22Rv1 (cell line): ENCODE measurements around the gene MBD2.
A peak's percentile ranks its signal among the peaks of the same experiment; 100 is the strongest.

Experiments used
- H3K27ac ChIP-seq: fragments of 450-650 bp; 2 replicates; pipeline ENCODE4 v1.5.1; 2017
- ZFX ChIP-seq: fragments of 450-650 bp; IDR thresholded peaks from 2 replicates; pipeline ENCODE4 v1.6.1; 2017; ENCODE audit warnings: antibody characterized with exemption, borderline replicate concordance
- TF ChIP-seq, protein P1 (sequence below): fragments of 450-650 bp; IDR thresholded peaks from 2 replicates; pipeline ENCODE4 v1.5.1; 2017; ENCODE audit warnings: mild to moderate bottlenecking

MBD2 gene

DNA sequence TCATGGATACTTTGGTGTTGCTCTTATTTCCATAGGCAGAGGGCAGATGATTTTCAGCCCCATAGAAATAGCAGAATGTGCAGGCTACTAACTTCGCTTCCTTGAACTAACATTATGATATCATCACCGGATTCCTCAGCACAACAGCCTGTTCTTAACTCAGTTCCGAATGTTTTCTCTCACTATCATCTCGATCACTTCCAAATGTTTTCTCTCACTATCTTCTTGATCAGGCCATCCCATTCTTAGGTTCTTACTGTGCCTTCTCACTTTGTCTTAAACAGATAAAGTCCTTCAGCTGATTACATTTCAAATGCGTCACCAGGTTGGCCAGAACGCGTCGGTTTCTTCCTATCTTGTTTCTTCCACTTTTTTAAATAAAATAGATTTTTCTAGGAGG, 11.4 kb upstream of the MBD2 start:
- TF ChIP-seq ZFX, result no peak
- TF ChIP-seq, protein P1, sequence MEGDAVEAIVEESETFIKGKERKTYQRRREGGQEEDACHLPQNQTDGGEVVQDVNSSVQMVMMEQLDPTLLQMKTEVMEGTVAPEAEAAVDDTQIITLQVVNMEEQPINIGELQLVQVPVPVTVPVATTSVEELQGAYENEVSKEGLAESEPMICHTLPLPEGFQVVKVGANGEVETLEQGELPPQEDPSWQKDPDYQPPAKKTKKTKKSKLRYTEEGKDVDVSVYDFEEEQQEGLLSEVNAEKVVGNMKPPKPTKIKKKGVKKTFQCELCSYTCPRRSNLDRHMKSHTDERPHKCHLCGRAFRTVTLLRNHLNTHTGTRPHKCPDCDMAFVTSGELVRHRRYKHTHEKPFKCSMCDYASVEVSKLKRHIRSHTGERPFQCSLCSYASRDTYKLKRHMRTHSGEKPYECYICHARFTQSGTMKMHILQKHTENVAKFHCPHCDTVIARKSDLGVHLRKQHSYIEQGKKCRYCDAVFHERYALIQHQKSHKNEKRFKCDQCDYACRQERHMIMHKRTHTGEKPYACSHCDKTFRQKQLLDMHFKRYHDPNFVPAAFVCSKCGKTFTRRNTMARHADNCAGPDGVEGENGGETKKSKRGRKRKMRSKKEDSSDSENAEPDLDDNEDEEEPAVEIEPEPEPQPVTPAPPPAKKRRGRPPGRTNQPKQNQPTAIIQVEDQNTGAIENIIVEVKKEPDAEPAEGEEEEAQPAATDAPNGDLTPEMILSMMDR, result no peak
- H3K27ac ChIP-seq, result peak overlapping the region; percentile 26

DNA sequence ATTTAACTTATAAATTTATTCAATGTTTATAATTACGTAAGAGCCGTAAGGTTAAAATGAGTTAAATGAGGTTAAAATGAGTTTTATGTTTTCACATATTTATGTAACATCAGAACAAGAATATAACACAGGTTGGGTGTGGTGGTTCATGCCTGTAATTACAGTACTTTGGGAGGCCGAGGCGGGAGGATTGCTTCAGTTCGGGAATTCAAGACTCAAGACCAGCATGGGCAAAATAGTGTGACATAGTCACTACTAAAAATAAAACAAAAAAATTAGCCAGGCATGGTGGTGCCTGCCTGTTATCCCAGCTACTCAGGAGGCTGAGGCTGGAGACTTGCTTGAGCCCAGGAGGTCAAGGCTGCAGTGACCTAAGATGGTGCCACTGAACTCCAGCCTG, 9.3 kb upstream of the MBD2 start:
- TF ChIP-seq ZFX, result no peak
- TF ChIP-seq, protein P1, result no peak
- H3K27ac ChIP-seq, result no peak overlapping the region

DNA sequence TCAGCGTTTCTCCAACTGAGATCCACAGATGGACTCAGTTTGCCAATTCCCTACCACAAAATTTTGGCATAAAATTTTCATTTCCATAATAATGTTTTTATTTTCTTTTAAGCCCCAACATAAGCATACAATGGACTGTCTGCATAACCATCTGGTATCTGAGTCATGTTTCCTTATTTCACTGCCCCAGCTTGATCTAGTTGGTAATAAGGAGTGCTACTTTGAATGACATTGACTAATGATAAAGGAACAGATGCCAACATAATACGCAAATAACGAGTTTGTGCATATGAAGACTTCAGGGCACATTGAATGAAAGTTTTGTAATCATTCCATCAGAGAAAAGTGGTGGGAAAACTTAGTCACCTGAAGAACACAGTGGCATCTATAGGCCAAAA, 8.8 kb upstream of the MBD2 start:
- TF ChIP-seq, protein P1, result no peak
- TF ChIP-seq ZFX, result no peak
- no peak overlapping the region for H3K27ac ChIP-seq

DNA sequence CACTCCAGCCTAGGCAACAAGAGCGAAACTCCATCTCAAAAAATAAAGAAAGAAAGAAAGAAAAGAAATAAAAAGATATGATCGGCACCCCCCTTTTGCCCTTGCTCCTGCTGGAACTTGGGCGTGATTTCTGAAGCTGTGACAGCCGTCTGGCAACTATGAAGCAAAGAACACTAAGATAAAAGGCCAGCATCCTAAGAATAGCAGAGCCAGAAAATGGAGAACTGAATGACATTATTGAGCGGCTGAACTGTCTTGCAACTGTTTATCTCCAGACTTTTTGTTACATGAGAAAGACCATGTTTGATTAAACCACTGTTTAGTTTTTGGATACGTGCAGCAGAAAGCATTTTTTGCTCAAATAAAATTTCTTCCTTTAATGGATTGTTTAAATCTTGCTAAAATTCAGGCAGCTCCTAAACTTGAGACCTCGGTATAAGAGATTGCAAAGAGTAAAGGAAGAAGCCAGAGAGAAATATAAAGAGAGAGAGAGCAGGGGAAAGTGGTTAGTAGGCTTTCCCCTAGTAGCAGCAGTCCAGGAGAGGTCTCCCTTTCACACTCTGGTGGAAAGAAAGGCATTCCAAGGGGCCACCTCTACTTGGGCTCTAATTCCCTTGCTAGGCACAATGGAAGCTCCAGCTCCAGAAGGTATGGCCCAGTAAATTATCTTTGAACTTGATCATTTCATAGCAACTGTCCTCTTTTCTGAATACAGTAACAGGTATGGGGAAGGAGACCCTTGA, 8.2 kb upstream of the MBD2 start:
- no peak overlapping the region for H3K27ac ChIP-seq
- no peak for TF ChIP-seq ZFX
- TF ChIP-seq, protein P1, result no peak

DNA sequence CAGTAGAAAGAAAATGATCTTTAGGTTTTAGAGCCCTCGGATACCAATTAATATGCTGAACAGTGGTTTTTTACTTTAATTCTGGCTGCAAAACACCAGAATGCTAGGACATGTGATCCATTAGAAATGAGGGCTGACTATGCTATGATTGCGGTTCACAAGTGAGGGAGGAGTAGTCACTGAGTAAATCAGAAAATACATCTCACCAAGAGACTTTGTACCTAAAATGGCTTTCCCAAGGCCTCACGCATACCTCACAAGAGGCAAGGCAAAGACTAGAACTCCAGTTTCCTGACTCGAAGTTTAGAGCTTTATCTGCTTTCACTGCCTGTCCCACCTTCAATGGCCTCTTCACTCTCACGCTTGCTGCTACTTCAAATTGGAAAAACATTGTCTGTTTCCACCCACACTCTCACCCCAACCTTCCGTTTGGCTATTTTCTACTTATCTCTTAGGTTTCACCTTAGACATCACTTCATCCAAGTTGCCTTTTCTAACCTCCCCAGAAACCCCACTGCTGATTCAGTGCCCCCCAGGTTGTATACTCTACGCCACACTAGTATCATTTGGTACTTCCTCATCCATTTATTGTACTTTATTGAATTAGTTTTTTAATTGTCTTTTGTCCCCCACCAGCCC, 5.1 kb upstream of the MBD2 start:
- TF ChIP-seq, protein P1, result no peak
- no peak for TF ChIP-seq ZFX
- no peak overlapping the region for H3K27ac ChIP-seq

DNA sequence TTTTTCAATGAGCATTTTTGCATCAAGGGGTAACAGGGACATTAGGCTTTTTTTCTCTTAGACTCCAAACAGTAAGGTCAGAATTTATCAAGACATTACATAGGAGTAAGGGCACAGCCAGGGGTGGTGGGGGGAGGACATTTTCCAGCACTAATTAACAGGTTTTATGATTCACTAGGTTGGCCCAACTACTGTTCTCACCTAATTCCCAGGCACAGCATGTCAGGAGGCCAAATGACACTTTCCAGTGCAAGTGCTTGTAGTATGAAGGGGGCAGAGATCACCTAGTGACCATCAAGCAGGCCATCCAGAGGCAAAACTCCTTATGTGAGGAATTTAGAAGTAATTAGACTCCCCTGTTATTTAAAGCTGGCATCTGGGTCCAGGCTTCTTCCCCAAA, 3.9 kb upstream of the MBD2 start:
- no peak for TF ChIP-seq ZFX
- TF ChIP-seq, protein P1, result no peak
- no peak overlapping the region for H3K27ac ChIP-seq

DNA sequence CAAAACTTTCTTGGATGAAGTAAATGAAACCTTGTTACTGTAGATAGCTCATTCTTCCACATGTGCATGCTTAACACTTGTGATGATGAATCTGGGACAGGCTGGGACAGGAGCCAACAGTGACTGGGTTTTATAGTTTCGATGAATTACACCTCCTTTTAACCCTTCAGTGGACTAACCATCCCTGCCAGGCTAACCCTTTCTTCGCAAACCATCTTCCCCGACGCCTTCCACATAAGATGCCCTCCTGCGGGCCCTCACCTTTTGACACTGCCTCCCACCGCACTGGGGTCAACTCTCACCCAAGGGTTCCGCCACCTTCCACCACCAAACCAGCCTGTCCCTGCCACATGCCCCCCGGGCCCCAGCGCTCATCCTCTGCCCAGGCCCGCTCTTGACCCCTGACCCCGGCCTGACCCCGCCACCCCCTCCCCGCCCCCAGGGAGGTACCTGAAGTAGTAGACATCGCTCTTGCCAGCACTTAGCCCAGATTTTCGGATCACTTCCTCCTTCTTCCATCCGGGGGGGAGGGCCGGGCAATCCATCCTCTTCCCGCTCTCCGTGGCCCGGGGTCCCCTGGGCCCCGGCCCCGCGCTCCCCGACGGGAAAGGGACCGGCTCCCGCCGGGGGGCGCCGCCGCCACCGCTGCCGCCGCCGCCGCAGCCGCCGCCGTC, 764 bp downstream of the MBD2 start:
- H3K27ac ChIP-seq, result peak overlapping the region; percentile 76
- TF ChIP-seq, protein P1, result no peak
- TF ChIP-seq ZFX, result no peak
